Type B pancreatic cell (in vitro differentiated cells): Measurements from ENCODE around the gene FARSA. TPM values are rescaled to one million over a fixed set of nuclear protein-coding genes. Genes with fewer than 3 reads are reported as not detected.

ENCODE experiments used
- DNase-seq: peaks from one replicate; pipeline ENCODE4 v3.0.0; 2021; ENCODE audit warnings: mixed read lengths; ENCODE audit not compliant: unreplicated experiment; ENCODE audit errors: extremely low spot score
- H3K27ac Mint-ChIP-seq: 2 replicates; pipeline ENCODE4 v1.8.0; 2021; ENCODE audit warnings: mild to moderate bottlenecking, mixed read lengths
- H3K27me3 Mint-ChIP-seq: 2 replicates; pipeline ENCODE4 v1.8.0; 2021; ENCODE audit warnings: mixed read lengths
- H3K36me3 Mint-ChIP-seq: 2 replicates; pipeline ENCODE4 v1.8.0; 2021; ENCODE audit warnings: mixed read lengths
- H3K4me1 Mint-ChIP-seq: one replicate; pipeline ENCODE4 v1.8.0; 2021; ENCODE audit warnings: mixed read lengths; ENCODE audit not compliant: unreplicated experiment
- H3K4me3 Mint-ChIP-seq: 2 replicates; pipeline ENCODE4 v1.8.0; 2021; ENCODE audit warnings: mild to moderate bottlenecking, mixed read lengths
- H3K9me3 Mint-ChIP-seq: 2 replicates; pipeline ENCODE4 v1.8.0; 2021; ENCODE audit warnings: mixed read lengths
- CTCF ChIP-seq: fragments of 200-600 bp; sonication (generic); conservative IDR thresholded peaks from 2 replicates; pipeline ENCODE4 v1.5.0; 2021; ENCODE audit warnings: antibody characterized with exemption, mild to moderate bottlenecking
- total RNA-seq: library from RNA; stranded (reverse); gene quantifications from 2 replicates; pipeline ENCODE4 v1.2.1, GENCODE V29; 2021; ENCODE audit warnings: low replicate concordance

FARSA gene
- total RNA-seq, 1 donor from 2014 or later: 68.5 TPM

DNA sequence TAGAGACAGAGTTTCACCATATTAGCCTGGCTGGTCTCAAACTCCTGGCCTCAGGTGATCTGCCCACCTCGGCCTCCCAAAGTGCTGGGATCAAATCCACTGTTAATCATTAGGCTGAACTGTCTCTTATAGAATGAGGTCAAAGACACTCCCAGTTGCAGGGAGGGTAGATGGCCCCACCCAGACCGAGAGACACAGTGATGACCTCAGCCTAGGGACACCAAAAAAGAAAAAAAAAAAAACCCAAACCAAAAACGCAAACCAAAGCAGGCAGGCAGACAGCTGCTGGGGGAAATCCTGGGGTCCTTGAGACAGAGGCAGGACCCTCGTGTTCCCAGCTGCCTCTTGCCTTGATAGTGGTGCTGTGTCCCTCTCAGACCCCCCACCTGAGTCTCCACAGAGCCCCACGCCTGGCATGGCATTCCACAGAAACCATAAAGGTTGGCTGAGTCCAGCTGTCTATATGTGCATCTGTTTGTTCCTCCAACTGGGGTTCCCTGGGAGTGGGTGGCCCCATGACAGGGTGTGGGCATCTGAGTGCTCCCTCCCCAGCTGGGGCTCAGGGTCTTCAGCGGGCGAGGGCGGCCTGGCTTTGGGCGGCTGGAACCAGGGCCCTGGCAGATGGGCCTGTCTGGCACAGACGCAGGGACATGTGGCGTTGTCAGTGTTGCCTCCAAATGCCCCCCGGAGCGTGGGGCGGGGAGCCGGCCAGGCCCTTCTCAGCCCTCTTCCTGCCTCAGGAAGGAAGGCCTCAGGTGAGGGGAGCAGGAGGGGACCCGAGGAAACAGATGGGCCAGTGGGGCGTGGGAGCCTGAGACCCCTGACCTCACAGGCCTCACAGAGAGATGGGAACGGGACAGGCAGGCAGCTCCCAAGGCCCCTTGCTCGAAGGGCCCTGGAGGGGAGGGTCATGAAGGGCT, 41.0 kb upstream of the FARSA start:
- peaks cover 30% of the 10 kb centered on the region for H3K27me3 Mint-ChIP-seq
- no peaks in the 10 kb centered on the region for H3K36me3 Mint-ChIP-seq
- no peaks in the 10 kb centered on the region for H3K9me3 Mint-ChIP-seq

GRCh38 chr19:12973236-12973635, 39.7 kb upstream of the FARSA start:
- no peak for DNase-seq
- Mint-ChIP-seq H3K27ac (no peak overlapping the region), H3K9me3 (no peaks in the 10 kb centered on the region), H3K4me1 (peaks cover 6% of the 10 kb centered on the region), H3K4me3 (no peak overlapping the region), H3K27me3 (peaks cover 25% of the 10 kb centered on the region), H3K36me3 (no peaks in the 10 kb centered on the region)
- no peak for TF ChIP-seq CTCF

More for the DNA sequence above, 41.0 kb upstream of the FARSA start:
- no peak for TF ChIP-seq CTCF
- DNase-seq: no peak
- no peak overlapping the region for H3K27ac Mint-ChIP-seq
- H3K4me1 Mint-ChIP-seq: peaks cover 6% of the 10 kb centered on the region
- no peak overlapping the region for H3K4me3 Mint-ChIP-seq

DNA sequence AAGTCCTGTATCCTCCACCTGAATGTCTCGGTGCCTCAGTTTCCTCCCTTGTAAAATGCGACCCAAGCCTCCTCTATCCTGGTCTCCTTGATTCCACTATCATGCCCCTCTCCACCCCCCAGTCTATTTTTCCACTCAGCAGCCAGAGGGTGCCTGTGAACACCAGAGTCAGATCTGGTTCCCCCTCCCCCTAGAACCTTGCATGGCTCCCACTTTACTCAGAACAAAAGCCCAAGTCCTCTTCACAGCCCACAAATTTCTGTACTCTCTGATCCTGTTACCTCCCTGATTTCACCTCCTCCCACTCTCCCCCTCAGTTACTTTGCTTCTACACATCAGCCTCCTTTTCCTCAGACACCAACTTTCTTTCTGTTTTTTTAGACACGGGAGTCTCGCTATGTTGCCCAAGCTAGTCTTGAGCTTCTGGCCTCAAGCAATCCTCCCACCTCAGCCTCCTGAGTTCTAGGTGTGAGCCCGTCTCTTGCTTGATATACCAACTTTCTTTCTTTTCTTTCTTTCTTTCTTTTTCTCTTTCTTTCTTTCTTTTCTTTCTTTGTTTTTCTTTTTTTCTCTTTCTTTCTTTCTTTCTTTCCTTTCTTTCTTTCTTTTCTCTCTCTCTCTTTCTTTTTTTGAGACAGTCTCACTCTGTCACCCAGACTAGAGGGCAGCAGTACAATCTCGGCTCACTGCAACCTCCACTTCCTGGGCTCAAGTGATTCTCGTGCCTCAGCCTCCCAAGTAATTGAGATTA, 36.7 kb upstream of the FARSA start:
- H3K4me3 Mint-ChIP-seq: no peak overlapping the region
- no peaks in the 10 kb centered on the region for H3K36me3 Mint-ChIP-seq
- H3K27ac Mint-ChIP-seq: no peak overlapping the region
- H3K4me1 Mint-ChIP-seq: peaks cover under 1% of the 10 kb centered on the region
- no peaks in the 10 kb centered on the region for H3K9me3 Mint-ChIP-seq
- TF ChIP-seq CTCF: no peak
- H3K27me3 Mint-ChIP-seq: peaks cover 14% of the 10 kb centered on the region
- no peak for DNase-seq

DNA sequence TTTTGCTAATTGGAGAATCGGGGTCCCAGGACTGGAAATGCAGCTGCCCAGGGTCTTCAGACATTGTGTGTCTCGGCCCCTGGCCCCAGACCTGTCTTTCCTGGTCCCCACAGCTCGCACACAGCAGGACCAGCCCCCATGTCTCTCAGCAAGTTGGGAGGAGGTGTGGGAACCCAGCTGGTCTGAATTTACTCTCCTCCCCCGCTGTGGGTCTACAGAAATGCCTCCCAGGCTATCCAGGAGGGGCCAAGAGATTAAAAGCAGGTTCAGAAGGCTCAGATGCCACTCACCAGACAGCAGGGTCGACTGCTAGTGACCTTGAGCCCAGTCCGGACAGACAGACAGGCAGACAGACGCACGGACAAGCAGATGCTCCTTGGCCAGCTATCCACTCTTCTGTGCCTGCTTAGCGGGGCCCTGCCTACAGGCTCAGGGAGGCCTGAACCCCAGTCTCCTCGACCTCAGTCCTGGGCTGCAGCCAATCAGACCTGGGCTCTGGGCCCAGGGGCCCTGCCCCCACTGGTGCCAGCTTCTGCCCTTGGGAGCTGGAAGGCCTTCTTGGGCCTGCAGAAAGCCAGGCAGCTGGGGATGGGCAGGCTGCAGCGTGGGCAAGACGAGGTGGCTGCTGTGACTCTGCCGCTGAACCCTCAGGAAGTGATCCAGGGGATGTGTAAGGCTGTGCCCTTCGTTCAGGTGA, 35.9 kb upstream of the FARSA start, which contains the start of gene DAND5:
Gene DAND5, plus strand, starts transcription at position 285 of the 697 bp plus-strand sequence. Its CDS starts 85 bp downstream, at position 370.
- Mint-ChIP-seq H3K36me3 (no peaks in the 10 kb centered on the region), H3K27me3 (peaks cover 19% of the 10 kb centered on the region), H3K27ac (no peak within 1 kb of the TSS), H3K4me3 (no peak within 1 kb of the TSS), H3K4me1 (peaks cover 5% of the 10 kb centered on the region), H3K9me3 (no peaks in the 10 kb centered on the region)
- no peak for TF ChIP-seq CTCF
- no peak for DNase-seq

- Mint-ChIP-seq H3K36me3 (no peaks in the 10 kb centered on the region), H3K27me3 (peaks cover 15% of the 10 kb centered on the region), H3K4me1 (peaks cover 5% of the 10 kb centered on the region), H3K27ac (no peak overlapping the region), H3K4me3 (no peak overlapping the region), H3K9me3 (no peaks in the 10 kb centered on the region)
- no peak for TF ChIP-seq CTCF
- DNase-seq: no peak
Measured at GRCh38 chr19:12967907-12968306, 34.4 kb upstream of the FARSA start.
